ENCODE measurements around the gene SESN2.

The SESN2 gene

DNA sequence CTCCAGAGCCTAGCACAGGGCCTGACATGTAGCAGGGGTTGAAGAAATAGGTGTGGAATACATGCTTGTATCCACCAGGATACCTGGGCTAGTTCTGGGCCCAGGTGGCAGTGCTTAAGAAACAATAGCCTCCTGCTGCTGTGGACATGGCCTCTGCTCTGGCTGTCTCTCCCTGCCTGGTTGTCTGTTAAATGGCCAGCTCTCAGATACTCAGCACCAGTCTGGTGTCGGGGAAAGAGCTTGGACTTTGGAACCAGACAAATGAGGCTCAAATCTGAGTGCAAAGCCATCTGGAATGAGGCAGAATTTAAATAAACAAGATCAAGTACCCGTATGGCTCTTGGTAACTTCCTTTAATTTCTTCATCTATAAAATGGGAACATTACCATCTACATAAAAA lies 31.5 kb downstream of the SESN2 start:
- H3K36me3 ChIP-seq (ENCODE audit: low read depth) = no peaks in the 10 kb centered on the region
- TF ChIP-seq, protein P1, sequence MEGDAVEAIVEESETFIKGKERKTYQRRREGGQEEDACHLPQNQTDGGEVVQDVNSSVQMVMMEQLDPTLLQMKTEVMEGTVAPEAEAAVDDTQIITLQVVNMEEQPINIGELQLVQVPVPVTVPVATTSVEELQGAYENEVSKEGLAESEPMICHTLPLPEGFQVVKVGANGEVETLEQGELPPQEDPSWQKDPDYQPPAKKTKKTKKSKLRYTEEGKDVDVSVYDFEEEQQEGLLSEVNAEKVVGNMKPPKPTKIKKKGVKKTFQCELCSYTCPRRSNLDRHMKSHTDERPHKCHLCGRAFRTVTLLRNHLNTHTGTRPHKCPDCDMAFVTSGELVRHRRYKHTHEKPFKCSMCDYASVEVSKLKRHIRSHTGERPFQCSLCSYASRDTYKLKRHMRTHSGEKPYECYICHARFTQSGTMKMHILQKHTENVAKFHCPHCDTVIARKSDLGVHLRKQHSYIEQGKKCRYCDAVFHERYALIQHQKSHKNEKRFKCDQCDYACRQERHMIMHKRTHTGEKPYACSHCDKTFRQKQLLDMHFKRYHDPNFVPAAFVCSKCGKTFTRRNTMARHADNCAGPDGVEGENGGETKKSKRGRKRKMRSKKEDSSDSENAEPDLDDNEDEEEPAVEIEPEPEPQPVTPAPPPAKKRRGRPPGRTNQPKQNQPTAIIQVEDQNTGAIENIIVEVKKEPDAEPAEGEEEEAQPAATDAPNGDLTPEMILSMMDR (IDR thresholded peaks at IDR 0.05; ENCODE audit: poor library complexity, severe bottlenecking) = no peak
- no peak overlapping the region for H3K4me3 ChIP-seq (ENCODE audit: severe bottlenecking)
- ATAC-seq (ENCODE audit: low read depth) (no peak), DNase-seq (ENCODE audit: low spot score) (no peak)
- H3K9me3 ChIP-seq (ENCODE audit: severe bottlenecking) = no peaks in the 10 kb centered on the region
- H3K4me1 ChIP-seq (ENCODE audit: insufficient read depth, poor library complexity, severe bottlenecking) = no peaks in the 10 kb centered on the region
- no peak overlapping the region for H3K27ac ChIP-seq (ENCODE audit: poor library complexity, severe bottlenecking)
- H3K27me3 ChIP-seq (ENCODE audit: insufficient read depth, poor library complexity, severe bottlenecking) = no peaks in the 10 kb centered on the region

DNA sequence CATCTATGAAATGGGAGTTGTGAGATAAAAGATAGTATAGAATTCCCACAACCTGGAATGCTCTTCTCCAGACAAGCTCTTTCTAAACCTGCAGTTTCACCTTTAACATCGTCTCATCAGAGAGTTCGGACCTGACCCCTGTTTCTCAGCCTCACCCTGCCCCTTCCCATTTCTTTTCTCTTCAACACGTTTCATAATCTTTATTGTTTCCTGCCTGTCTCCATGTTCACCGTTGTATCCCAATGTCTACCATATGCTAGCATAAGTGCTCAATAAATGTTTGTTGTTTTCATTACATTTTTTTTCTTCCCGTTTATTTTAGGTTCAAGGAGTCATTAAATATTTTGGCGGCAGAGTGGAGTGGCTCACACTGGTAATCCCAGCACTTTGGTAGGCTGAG lies 32.4 kb downstream of the SESN2 start:
- no peak for ATAC-seq (ENCODE audit: low read depth)

DNA sequence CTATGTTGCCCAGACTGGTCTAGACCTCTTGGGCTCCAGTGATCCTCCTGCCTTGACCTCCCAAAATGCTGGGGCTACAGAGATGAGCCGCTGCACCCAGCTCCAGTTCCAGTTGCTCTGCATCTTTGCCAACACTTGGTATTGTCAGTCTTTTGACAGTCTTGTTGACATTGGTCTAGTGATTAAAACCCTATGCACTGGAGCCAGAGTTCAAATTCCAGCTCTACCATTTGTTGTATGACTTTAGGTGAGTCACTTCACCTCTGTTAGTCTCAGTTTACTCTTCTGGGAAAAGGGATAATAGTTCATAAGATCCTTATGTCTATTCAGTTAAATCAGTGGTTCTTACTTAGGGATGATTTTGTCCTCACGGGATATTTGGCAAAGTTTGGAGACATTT lies 36.6 kb downstream of the SESN2 start:
- ATAC-seq (ENCODE audit: low read depth) (no peak), DNase-seq (ENCODE audit: low spot score) (no peak)
- H3K27me3 ChIP-seq (ENCODE audit: insufficient read depth, poor library complexity, severe bottlenecking) = no peaks in the 10 kb centered on the region
- no peak overlapping the region for H3K27ac ChIP-seq (ENCODE audit: poor library complexity, severe bottlenecking)
- no peaks in the 10 kb centered on the region for H3K36me3 ChIP-seq (ENCODE audit: low read depth)
- no peaks in the 10 kb centered on the region for H3K4me1 ChIP-seq (ENCODE audit: insufficient read depth, poor library complexity, severe bottlenecking)
- H3K4me3 ChIP-seq (ENCODE audit: severe bottlenecking) = no peak overlapping the region
- no peaks in the 10 kb centered on the region for H3K9me3 ChIP-seq (ENCODE audit: severe bottlenecking)
- TF ChIP-seq, protein P1 (IDR thresholded peaks at IDR 0.05; ENCODE audit: poor library complexity, severe bottlenecking) = no peak

More for the DNA sequence above, 32.4 kb downstream of the SESN2 start:
- TF ChIP-seq, protein P1 (IDR thresholded peaks at IDR 0.05; ENCODE audit: poor library complexity, severe bottlenecking) = no peak
- DNase-seq (ENCODE audit: low spot score) = no peak
- Histone ChIP-seq H3K27me3 (ENCODE audit: insufficient read depth, poor library complexity, severe bottlenecking) (no peaks in the 10 kb centered on the region), H3K27ac (ENCODE audit: poor library complexity, severe bottlenecking) (no peak overlapping the region), H3K9me3 (ENCODE audit: severe bottlenecking) (no peaks in the 10 kb centered on the region), H3K4me3 (ENCODE audit: severe bottlenecking) (no peak overlapping the region), H3K36me3 (ENCODE audit: low read depth) (no peaks in the 10 kb centered on the region), H3K4me1 (ENCODE audit: insufficient read depth, poor library complexity, severe bottlenecking) (no peaks in the 10 kb centered on the region)

DNA sequence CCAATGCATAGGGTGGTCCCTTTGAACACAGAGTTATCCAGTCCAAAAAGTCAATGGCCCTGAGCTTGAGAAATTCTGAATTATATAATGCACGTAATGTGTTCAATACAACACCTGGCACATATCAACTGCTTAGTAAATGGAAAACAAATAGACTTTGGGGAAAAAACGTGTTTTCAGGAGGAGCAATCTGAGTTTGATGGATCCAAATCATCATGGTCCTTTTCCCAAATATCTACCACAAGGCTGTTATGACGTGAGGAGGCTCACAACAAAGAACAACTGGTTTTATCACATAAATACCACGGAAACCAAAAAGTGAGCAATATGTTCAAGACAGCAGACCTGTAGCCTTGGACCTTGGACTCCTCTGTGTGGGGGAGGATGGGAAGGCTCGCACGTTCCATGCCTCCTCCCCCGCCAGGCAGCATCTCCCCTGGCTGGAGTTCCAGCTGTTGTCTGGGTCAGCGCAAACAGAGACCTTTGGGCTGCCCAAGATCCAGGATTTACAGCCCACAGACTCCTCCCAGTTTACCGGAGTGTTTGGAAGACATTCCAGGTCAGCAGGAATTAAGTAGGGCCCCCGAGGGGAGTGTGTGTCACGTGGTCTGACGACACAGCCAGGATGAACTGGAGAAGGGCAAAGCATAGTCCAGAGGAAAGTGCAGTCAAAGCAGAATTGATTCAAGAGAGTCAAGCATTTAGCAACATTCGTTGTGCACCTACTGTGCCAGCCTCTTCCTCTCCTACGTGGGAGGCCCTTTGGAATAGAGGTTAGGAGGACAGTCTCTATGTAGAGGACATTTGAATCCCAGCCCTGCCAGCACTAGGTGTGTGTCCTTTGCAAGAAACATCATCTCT lies 37.3 kb downstream of the SESN2 start:
- Histone ChIP-seq H3K27ac (ENCODE audit: poor library complexity, severe bottlenecking) (no peak overlapping the region), H3K4me3 (ENCODE audit: severe bottlenecking) (no peak overlapping the region), H3K36me3 (ENCODE audit: low read depth) (no peaks in the 10 kb centered on the region), H3K27me3 (ENCODE audit: insufficient read depth, poor library complexity, severe bottlenecking) (no peaks in the 10 kb centered on the region), H3K9me3 (ENCODE audit: severe bottlenecking) (no peaks in the 10 kb centered on the region), H3K4me1 (ENCODE audit: insufficient read depth, poor library complexity, severe bottlenecking) (peaks cover under 1% of the 10 kb centered on the region)
- ATAC-seq (ENCODE audit: low read depth) (no peak), DNase-seq (ENCODE audit: low spot score) (no peak)
- TF ChIP-seq, protein P1 (IDR thresholded peaks at IDR 0.05; ENCODE audit: poor library complexity, severe bottlenecking) = no peak

DNA sequence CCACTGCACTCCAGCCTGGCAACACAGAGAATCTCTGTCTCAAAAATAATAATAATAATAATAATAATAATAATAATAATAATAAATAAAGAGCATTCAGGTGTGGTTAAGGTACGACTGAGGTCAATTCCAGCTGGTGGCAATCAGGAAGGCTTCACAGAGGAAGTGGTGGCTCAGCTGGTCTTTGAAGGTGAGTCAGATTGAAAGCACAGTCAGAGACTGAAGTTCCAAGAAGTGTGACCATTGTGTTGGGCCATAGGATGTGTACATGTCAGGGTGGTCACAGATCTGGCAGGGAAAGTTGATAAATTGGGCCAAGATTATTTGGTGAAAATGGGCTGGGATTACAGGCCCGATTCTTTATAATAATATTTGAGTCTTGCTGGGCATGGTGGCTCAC lies 38.5 kb downstream of the SESN2 start:
- no peak for ATAC-seq (ENCODE audit: low read depth)
- H3K27ac ChIP-seq (ENCODE audit: poor library complexity, severe bottlenecking) = no peak overlapping the region
- H3K9me3 ChIP-seq (ENCODE audit: severe bottlenecking) = no peaks in the 10 kb centered on the region
- H3K27me3 ChIP-seq (ENCODE audit: insufficient read depth, poor library complexity, severe bottlenecking) = no peaks in the 10 kb centered on the region
- H3K4me3 ChIP-seq (ENCODE audit: severe bottlenecking) = no peak overlapping the region
- TF ChIP-seq, protein P1 (IDR thresholded peaks at IDR 0.05; ENCODE audit: poor library complexity, severe bottlenecking) = no peak
- no peak for DNase-seq (ENCODE audit: low spot score)
- peaks cover 3% of the 10 kb centered on the region for H3K4me1 ChIP-seq (ENCODE audit: insufficient read depth, poor library complexity, severe bottlenecking)
- no peaks in the 10 kb centered on the region for H3K36me3 ChIP-seq (ENCODE audit: low read depth)

All from RWPE2 (cell line).